ENCODE measurements around the gene SLC19A1.

- TF ChIP-seq CTCF (IDR thresholded peaks at IDR 0.05), result no peak
- no peak for TF ChIP-seq POLR2A (IDR thresholded peaks at IDR 0.05)
Measured at GRCh38 chr21:45525910-45526306, 16.3 kb downstream of the SLC19A1 start.
